ENCODE measurements around the gene C1QTNF1. TPM values are rescaled to one million over a fixed set of nuclear protein-coding genes. Genes with fewer than 3 reads are reported as not detected.

C1QTNF1 gene
- total and polyA plus RNA-seq, 8 donors, result 5.3 to 31.2 (median 8.4) TPM

- 84 to 85% methylated on average over 9 of the region's 9 CpGs for WGBS, 2 donors
- ATAC-seq, result no peak
- peak in 1 of 6 donors; percentile 22 for DNase-seq
- Histone ChIP-seq H3K36me3 (peaks cover 0 to 15% (median 8%) of the 10 kb centered on the region in 3 donors), H3K27me3 (no peaks in the 10 kb centered on the region), H3K4me1 (no peaks in the 10 kb centered on the region), H3K27ac (no peak overlapping the region), H3K4me3 (peak overlapping the region in 2 of 4 donors; percentile 85 to 96), H3K9me3 (no peaks in the 10 kb centered on the region)
- intact Hi-C loops (cut with DNase I), result no loop called here
- FAIRE-seq, result no peak
- TF ChIP-seq CTCF (IDR thresholded peaks at IDR 0.05), result no peak
Observed at GRCh38 chr17:79075861-79076406, 52.0 kb downstream of the C1QTNF1 start.

- DNase-seq (peak in 1 of 6 donors; percentile 58), ATAC-seq (no peak), FAIRE-seq (no peak)
- no peak overlapping the region for H3K4me3 ChIP-seq
- no peaks in the 10 kb centered on the region for H3K9me3 ChIP-seq
- no peak overlapping the region for H3K27ac ChIP-seq
- WGBS, 2 donors, result 75% methylated on average over 12 of the region's 12 CpGs
- H3K27me3 ChIP-seq, result no peaks in the 10 kb centered on the region
- intact Hi-C loops (cut with DNase I), result no loop called here
- no peaks in the 10 kb centered on the region for H3K4me1 ChIP-seq
- no peak for TF ChIP-seq CTCF (IDR thresholded peaks at IDR 0.05)
- H3K36me3 ChIP-seq, result peaks cover 0 to 15% (median 8%) of the 10 kb centered on the region in 3 donors
Observed at GRCh38 chr17:79077587-79077986, 53.6 kb downstream of the C1QTNF1 start.

GRCh38 chr17:79078476-79079190 is 54.7 kb downstream of the C1QTNF1 start:
- no peaks in the 10 kb centered on the region for H3K9me3 ChIP-seq
- H3K27me3 ChIP-seq, result no peaks in the 10 kb centered on the region
- no peak for FAIRE-seq
- intact Hi-C loops (cut with DNase I), result no loop called here
- DNase-seq, result peak in 1 of 6 donors; percentile 39
- H3K4me1 ChIP-seq, result no peaks in the 10 kb centered on the region
- no peak for ATAC-seq
- H3K27ac ChIP-seq, result no peak overlapping the region
- TF ChIP-seq CTCF (IDR thresholded peaks at IDR 0.05), result no peak
- H3K36me3 ChIP-seq, result peaks cover 0 to 15% (median 8%) of the 10 kb centered on the region in 3 donors
- no peak overlapping the region for H3K4me3 ChIP-seq
- 94 to 95% methylated on average over 21 of the region's 21 CpGs for WGBS, 2 donors

GRCh38 chr17:79079421-79080200 is 55.6 kb downstream of the C1QTNF1 start:
- peak in 2 of 6 donors; percentile 41 to 45 for DNase-seq
- no peak for ATAC-seq
- intact Hi-C loops (cut with DNase I), result no loop called here
- H3K36me3 ChIP-seq, result peaks cover 0 to 15% (median 8%) of the 10 kb centered on the region in 3 donors
- no peak for FAIRE-seq
- H3K27ac ChIP-seq, result no peak overlapping the region
- WGBS, 2 donors, result 91 to 94% methylated on average over 22 of the region's 22 CpGs
- no peaks in the 10 kb centered on the region for H3K9me3 ChIP-seq
- no peak for TF ChIP-seq CTCF (IDR thresholded peaks at IDR 0.05)
- H3K4me1 ChIP-seq, result no peaks in the 10 kb centered on the region
- no peak overlapping the region for H3K4me3 ChIP-seq
- H3K27me3 ChIP-seq, result no peaks in the 10 kb centered on the region
